Kidney glomerular epithelial cell (primary cell): ENCODE measurements around the gene ITIH1.
"Not testable (repeated sequence)": the region's sequence is repeated elsewhere in the genome, so short reads cannot be mapped to it uniquely, and the experiment has no call there.

Source experiments
- DNase-seq: peaks from one replicate; lab custom pipeline; 2025; lab: John Stamatoyannopoulos, UW

The ITIH1 gene

GRCh38 chr3:52774066-52774713 lies 3.2 kb upstream of the ITIH1 start:
- DNase-seq, result no peak

- DNase-seq, result no peak
Observed at GRCh38 chr3:52774901-52775864, 2.2 kb upstream of the ITIH1 start.

- DNase-seq, result no peak
Observed at GRCh38 chr3:52775877-52776276, 1.5 kb upstream of the ITIH1 start.

GRCh38 chr3:52776486-52776885 lies 913 bp upstream of the ITIH1 start:
- not testable (repeated sequence) for DNase-seq

GRCh38 chr3:52777959-52778805 lies 783 bp downstream of the ITIH1 start:
- no peak for DNase-seq

- no peak for DNase-seq
Observed at GRCh38 chr3:52779011-52779836, 1.8 kb downstream of the ITIH1 start.

GRCh38 chr3:52779837-52780585 lies 2.6 kb downstream of the ITIH1 start:
- DNase-seq, result no peak

GRCh38 chr3:52781741-52782140 lies 4.3 kb downstream of the ITIH1 start:
- no peak for DNase-seq

GRCh38 chr3:52782412-52783210 lies 5.2 kb downstream of the ITIH1 start:
- no peak for DNase-seq

- no peak for DNase-seq
Observed at GRCh38 chr3:52783211-52783555, 5.8 kb downstream of the ITIH1 start.

GRCh38 chr3:52784021-52784621 lies 6.7 kb downstream of the ITIH1 start:
- no peak for DNase-seq

- no peak for DNase-seq
Observed at GRCh38 chr3:52784931-52785590, 7.7 kb downstream of the ITIH1 start.

- no peak for DNase-seq
Observed at GRCh38 chr3:52786330-52787215, 9.2 kb downstream of the ITIH1 start.

GRCh38 chr3:52787246-52787645 lies 9.8 kb downstream of the ITIH1 start:
- DNase-seq, result no peak

GRCh38 chr3:52787672-52788625 lies 10.6 kb downstream of the ITIH1 start:
- no peak for DNase-seq

- DNase-seq, result no peak
Observed at GRCh38 chr3:52788890-52789745, 11.7 kb downstream of the ITIH1 start.
